HCEC 1CT (cell line): Measurements from ENCODE around the gene ARHGAP1.
A peak's percentile ranks its signal among the peaks of the same experiment; 100 is the strongest.
"Not testable (repeated sequence)": the region's sequence is repeated elsewhere in the genome, so short reads cannot be mapped to it uniquely, and the experiment has no call there.

Experiments
- DNase-seq: peaks from one replicate; pipeline ENCODE4 v3.0.0-alpha.2; 2017

Gene ARHGAP1

DNA sequence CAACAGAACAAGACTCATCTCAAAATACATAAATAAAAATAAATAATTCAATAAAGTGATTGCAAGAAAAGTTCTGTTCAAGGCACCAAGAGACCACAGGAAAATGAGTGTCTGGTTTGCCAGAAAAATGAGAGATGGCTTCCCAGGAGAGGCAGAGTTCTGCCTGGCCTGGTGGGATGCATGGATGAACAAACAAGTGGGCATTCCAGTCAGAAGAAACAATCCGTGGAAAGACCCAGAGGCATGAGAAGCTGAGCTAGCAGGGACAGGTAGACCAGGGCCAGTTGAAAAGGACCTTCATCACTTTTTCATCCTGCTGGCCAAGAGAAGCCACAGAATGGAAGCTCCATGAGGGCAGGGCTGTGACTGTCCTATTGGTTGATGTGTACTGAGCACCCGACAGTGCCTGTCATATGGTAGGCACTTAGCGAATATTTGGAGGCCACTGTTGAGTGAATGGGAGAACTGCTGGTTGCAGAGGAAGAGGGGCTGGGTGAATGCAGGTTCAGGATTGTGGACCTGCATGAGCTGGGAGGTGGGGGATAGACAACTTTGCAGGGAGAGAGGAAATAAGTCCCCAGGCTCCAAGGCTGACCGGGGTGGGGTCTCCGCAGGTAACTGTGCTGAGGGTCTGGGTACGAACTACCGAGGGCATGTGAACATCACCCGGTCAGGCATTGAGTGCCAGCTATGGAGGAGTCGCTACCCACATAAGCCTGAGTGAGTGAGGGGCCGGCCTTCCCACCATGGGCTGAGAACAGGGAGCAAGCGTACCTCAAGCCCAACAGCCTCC lies 22.3 kb upstream of the ARHGAP1 start:
- DNase-seq: no peak

DNA sequence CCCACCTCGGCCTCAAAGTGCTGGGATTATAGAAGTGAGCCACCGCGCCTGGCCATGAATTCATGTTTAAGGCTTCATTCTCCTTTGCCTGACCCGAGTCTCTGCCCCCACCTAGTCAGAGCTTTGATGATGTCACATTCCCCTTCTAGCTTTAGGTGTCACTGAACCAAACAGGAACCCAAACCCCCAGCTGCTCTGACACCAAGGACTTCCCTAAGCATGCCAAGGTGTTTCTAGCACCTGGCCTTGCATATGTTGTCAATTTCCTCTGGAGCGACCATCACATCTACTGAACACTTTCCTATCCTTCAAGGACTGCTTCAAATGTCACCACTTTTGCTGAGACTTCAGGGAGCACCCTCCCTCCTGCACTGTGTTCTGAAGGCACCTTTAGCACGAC lies 20.9 kb upstream of the ARHGAP1 start:
- DNase-seq: no peak

DNA sequence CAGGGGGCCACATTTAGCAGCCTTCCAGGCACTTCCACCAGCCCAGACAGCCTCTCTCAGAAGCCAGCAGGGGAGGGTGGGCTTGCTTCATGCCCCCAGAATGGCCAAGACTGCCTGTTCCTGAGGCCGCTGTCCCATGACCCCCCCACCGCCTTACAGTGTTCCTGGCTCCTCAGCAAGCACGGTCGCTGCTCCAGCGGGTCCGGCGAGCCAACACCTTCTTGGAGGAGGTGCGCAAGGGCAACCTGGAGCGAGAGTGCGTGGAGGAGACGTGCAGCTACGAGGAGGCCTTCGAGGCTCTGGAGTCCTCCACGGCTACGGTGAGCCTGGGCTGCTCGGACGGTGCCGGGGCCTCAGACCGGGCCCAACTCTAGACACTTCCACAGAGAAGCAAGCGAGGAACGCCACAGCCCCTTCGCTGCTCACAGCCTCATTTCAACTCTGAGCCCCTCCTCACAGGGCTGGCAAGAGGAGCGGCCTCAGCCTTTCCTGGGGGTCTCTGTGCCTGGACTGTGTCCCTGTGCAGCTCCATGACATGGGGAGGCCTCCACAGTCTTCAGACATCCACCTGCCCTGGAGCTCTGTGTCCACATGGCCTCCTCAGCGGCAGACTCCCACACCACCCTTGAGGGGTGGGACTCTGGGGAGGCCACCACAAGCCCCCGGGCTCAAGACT lies 19.3 kb upstream of the ARHGAP1 start:
- no peak for DNase-seq

DNA sequence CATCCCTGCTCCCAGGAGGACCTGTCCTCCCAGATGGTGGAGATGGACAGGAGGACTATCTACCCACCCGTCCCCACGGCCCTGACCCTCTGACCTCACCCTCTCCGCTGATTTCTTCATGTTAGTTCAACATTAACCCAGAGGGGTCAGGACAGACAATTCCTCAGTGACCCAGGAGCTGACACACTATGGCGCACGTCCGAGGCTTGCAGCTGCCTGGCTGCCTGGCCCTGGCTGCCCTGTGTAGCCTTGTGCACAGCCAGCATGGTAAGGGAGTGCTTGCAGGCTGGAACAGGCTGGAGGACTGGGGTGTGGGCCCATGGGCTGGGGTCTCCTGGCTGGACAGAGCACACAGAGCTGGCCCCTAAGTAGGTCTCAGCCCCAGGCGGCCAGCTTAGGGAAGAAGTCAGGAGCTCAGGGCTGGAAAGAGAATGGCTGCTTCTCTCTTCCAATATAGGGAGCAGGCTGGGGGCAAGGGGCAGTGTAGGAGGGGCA lies 18.7 kb upstream of the ARHGAP1 start, which contains the start of gene F2:
TSS of gene F2 (plus strand) at position 166 of the 495 bp plus-strand sequence. CDS start at position 189, 23 bp downstream.
- DNase-seq: no peak

DNA sequence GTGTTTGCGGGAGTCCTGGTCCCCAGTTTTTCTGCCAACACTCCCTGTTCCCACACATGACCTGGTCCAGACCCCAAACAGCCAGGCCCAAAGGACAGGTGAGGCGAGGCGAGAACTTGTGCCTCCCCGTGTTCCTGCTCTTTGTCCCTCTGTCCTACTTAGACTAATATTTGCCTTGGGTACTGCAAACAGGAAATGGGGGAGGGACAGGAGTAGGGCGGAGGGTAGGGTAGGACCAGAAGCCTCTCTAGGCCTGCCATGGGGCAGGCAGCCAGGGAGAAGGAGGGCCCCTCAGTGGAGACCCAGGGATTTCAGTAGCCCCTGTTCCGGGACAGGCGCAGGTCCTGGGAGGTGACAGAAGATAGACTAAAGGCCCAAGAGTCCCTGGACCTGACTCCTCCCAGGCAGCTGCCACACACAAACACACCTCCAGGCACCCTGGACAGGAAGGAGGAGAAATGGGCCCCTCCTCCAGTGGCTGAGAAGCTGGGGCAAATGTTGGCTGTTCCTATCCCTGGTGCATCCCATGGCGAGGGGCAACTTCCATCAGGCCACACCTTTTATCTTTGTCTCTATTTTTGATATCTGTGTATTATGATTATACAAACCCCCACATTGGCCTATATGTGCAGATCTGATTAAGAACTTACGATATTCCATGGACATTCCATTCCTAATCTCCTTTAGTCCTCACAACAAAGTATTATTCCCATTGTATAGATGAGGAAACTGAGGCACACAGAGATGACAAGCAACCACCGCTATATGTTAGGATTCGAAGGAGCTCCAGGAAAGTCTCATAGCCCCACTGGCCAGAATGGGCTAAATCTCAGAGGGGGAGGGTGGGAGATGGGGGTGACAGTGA lies 18.0 kb upstream of the ARHGAP1 start:
- DNase-seq: no peak

DNA sequence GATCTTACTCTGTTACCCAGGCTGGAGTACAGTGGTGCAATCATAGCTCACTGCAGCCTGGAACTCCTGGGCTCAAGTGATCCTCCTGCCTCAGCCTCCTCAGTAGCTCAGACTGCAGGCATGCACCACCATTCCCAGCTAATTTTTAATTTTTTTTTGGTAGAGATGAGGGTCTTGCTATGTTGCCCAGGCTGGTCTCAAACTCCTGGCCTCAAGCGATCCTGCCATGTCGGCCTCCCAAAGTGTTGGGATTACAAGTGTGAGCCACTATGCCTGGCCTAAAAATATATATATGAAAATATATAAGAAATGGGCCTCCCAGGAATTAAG lies 17.4 kb upstream of the ARHGAP1 start:
- not testable (repeated sequence) for DNase-seq

DNA sequence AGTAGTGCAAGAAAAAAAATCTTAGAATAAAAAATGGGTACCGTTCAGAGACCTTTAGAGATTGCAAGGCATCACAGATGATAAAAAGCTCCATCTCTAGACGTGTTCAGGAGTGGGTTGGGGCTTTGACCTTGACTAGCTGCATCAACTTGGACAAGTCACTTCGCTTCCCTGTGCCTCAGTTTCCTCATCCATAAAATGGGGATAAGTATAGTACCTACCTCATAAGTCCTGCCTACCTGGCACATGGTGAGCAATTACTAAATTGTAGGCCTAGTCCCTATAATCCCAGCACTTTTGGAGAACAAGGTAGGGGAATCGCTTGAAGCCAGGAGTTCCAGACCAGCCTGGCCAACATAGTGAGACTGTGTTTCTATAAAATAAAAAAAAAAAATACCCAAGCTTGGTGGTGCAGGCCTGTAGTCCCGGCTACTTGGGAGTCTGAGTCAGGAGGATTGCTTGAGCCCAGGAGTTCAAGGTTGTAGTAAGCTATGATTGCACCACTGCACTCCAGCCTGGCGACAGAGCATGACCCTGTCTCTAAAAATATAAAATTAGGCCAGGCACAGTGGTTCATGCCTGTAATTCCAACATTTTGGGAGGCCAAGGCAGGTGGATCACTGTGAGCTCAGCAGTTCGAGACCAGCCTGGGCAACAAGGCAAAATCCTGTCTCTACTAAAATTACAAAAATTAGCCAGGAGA lies 12.6 kb upstream of the ARHGAP1 start:
- DNase-seq: peak; percentile 3

DNA sequence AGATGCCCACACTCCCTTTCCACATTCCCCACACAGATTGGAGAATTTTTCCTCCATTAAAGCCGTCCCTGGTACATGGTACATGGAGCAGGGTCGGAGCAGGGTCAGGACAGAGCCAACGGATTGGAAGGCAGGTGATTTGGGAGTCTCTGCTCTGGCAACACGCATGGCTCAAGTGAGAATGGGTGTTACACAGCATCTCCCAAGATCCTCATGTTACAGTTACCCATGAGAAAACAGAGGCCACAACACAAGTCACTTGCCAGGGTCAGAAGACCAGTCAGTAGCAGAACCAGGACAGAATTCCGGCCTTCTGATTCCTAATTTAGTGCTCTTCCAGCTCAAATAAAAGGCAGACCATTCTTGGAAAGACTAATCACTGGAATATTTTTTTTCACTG lies 10.9 kb upstream of the ARHGAP1 start:
- DNase-seq: peak; percentile 7

DNA sequence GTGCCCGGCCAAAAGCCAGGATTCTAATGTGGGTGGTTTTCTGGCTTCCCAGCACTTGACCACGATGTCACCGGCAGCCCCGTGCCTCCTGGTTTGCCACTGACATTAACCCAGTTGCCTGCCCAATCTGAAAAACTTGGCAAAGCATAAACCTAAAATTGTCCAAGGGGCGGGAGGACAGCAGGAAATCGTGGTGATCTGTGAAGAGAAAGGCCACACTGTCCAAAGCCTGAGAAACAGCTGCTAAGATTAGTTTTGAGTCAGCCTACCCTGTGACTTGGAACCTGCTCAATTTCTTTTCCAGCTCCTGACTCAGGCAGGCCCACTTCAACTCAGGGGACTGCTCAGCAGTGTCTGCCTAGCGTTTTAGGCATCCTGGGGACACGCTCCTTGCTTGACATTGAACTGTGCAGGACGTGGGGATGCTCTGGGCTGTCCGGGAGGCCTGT lies 10.4 kb upstream of the ARHGAP1 start:
- peak; percentile 96 for DNase-seq

DNA sequence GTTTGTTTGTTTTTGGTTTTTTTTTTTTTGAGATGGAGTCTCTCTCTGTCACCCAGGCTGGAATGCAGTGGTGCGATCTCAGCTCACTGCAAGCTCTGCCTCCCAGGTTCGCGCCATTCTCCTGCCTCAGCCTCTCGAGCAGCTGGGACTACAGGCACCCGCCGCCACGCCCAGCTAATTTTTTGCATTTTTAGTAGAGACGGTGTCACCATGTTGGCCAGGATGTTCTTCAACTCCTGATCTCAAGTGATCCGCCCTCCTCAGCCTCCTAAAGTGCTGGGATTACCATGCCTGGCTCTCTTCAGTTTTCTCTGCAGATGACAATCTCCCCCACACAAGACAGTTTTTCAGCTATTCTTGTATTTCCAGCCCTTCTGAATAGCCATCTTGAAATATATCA lies 8.9 kb upstream of the ARHGAP1 start:
- not testable (repeated sequence) for DNase-seq

DNA sequence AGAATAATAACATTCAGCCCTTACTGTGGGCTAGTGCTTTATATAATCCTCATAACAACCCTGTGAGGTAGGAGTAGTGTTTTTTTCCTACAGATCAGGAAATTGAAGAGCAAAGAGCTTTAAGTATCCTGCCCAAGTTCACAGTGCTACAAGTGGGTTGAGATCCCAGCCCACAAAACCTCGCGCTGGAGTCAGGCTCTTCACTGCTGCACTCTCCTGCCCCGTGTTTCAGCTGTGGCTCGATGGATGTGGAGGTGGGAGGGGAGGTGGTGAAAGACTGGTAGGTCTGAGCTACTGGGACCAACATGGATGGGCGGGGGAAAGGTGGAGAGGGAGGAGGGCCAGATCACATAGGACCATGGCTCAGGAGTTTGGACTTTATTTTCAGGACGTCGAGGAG lies 6.5 kb upstream of the ARHGAP1 start:
- DNase-seq: no peak

DNA sequence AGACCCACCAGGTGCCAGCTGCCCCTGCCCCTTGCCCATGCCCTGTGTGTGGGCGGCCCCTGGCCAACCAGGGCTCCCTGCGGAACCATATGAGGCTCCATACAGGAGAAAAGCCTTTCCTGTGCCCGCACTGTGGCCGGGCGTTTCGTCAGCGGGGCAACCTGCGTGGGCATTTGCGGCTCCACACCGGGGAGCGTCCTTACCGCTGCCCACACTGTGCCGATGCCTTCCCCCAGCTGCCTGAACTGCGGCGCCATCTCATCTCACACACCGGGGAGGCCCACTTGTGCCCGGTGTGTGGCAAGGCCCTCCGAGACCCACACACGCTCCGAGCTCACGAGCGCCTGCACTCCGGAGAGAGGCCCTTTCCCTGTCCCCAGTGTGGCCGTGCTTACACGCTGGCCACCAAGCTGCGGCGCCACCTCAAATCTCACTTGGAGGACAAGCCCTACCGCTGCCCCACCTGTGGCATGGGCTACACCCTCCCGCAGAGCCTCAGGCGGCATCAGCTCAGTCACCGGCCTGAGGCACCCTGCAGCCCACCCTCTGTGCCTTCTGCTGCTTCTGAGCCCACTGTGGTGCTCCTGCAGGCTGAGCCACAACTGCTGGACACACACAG lies 4.8 kb upstream of the ARHGAP1 start:
- no peak for DNase-seq

DNA sequence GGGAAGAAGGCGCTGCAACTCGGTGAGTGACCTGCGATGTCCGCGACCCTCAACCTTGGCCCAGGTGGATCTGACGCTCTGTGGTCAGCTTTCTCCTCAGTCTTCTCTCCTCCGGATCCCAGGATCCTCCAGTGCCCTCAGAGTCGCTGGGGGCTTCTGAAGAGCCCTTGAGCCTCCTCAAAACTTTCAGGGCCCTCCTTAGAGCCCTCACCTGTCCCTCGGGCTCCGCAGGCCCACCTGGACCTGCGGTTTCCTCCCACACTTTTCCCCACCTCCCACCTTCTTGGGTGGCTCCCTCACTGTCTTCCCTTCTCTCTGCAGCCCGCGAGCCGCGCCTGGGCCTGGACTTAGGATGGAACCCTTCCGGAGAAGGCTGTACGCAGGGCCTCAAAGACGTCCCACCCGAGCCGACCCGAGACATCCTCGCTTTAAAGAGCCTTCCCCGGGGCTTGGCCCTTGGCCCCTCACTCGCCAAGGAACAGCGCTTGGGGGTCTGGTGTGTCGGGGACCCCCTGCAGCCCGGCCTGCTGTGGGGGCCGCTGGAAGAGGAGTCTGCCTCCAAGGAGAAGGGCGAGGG lies 747 bp upstream of the ARHGAP1 start:
- DNase-seq: no peak

DNA sequence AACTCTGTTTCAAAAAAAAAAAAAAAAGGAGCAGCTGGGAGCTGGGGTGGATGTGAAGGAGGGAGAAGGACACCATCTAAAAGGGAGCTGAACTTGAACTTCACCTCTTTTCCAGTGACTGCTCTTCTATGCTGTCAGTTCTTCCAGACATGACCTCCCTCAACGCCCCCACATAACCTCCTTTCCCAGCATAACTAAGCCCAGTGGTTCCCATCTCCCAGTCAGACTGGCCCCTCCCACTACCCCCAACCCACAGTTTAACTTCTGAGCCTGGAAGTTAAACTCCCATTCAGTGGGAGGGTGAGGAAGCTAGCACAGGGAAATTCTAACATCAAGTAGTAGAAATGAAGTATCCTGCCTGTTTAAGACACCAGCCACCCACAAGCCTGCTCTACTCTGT lies 1.8 kb downstream of the ARHGAP1 start:
- DNase-seq: no peak

DNA sequence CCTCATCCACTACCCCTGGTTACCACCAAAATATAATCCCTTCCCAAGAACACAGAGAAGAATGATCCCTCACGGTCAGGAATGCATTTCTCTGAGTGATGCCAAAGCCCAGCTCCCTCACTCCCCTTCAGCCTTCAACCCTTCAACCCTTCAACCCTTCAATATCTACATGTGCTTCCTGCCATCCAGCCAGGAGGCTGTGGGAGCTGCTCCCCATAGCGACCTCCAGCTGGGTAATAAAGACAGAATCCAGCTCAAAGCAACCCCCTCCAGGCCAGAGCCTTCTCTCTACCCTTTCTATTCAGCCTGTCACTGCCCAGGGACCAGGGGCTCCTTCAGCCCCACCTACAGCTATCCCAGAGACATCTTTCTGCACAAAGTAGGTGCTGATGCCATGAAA lies 2.7 kb downstream of the ARHGAP1 start:
- DNase-seq: no peak

DNA sequence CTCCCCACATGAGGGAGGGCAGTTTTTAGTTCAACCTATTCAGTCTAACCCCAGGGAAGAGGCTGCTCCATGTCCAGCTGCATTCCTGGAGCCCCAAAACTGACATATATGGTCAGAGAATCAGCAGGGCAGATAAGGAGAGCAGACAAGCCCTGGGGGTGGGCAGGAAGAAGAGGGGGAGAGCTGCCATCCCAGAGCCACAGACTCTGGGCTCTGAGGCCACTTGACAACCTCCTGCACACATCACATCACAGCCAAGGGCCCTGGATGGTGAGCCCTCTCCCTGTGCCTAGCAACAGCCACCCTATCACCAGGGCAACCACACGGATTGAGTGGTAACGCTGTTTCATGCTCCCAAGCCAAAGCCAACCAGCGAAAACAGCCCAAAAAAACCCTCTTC lies 3.1 kb downstream of the ARHGAP1 start:
- no peak for DNase-seq

DNA sequence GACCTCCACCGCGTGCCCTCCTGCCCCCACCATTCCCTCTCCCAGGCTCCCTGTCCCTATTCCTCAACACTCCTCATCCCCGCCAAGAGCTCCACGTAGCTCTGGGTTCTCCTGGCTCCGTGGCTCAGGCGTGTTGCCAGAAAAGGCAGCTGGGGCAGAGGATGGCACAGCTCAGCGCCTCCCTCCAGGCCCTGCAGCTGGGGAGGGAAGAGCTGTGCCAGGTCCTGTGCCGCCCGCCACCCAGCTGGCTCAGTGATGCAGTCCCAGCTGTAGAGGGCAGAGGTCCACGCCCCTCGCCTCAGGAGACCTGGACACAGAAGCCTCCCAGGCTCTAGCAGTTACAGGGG lies 4.2 kb downstream of the ARHGAP1 start:
- no peak for DNase-seq

DNA sequence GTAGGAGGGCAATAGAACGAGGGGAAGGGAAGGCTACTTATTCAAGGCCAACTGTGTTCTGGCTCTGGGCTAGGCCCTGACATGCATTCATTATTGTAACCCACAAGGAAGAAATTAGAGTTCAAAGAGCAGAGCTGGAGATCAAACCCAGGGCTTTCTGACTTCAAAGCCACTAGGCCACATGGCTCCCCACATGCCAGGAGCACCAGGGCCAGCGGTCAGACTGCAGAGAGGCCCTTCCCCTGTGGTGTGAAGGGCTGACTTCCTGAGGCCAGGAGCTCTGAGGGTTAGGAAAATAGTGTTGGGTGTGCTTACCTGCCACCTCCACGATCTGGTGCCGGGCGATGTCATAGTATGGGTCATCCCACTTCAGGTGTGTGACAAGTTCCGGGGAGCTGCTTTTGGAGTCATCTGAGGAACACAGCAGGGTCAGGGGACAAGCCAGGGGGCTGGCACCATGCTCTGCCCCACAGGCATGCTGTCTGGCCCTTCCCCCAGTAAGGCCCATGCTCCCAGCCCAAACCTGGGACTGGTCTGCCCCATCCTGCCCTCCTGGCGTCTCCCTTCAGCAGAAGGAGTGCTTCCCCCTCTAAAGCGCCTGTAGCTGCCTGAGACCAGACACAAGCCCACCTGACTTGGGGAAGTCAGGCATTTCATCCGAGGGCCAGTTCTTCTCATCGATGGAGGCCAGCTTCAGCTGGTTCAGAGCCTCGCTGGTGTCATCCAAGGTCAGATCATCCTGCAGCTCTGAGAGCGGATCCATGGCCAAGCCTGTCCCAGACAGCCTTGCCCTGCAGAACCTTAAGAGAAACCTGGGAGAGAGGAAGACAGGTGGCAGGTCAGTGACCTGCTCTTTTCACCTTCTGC lies 4.8 kb downstream of the ARHGAP1 start:
- no peak for DNase-seq

DNA sequence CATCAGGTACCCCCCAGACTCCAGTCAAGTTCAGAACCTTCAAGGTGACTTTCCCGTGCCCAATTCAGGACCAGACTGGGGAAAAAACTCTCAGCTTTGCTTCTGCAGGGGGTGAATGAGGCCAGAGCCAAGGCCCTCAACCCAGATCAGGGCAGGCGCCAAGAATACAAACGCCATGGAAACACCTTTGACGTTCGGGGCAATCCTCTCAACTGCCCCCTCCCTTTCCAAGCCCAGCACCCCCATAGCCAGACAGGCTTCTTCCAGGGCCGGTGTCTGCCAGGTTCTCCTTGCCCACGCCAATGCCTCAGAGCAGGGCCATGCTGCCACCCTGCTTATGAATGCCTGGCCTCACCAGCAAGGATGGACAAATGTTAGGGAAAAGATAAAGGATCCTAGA lies 5.8 kb downstream of the ARHGAP1 start:
- no peak for DNase-seq

DNA sequence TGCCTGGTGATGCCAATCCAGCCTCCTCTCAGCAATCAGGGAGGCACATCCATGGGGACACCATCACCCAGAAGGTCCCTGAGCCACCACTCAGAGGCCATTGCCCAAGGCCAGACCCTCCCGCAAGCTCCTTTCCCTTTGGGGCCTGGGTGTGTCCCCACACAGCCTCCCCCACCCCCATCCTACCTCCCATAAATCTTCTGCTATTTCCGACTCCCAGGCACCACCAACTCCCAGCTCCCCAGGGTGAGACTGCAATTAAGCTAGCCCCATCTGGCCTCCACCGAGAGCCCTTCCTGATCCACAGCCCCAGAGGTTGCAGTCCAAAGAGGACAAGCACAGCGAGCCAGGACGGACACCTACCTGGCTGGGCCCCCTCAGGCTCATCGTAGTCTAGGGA lies 6.3 kb downstream of the ARHGAP1 start:
- DNase-seq: no peak

DNA sequence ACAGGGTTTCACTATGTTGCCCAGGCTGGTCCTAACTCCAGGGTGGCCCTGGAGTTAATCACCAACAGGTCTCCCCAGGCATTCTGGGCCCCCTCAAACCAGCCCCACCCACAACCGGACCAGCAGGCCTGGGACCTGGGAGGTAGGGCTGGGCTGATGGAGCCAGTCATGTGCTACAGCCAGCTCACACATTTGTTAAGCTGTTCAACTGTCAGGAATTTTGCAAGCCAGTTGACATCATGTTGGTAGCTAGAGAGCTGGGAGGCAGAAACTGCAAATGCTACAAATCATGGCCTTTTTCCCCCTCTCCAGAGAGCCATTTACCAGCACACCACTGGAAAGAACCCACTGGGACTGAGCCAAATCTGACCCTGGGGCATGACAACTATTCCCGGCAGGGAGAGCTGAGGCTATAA lies 6.8 kb downstream of the ARHGAP1 start:
- peak; percentile 36 for DNase-seq
